OCI-LY1 (cell line): ENCODE data around the gene MED27.

ENCODE experiments used
- H2AFZ ChIP-seq: fragments of 200-600 bp; sonication (generic), shearing (Covaris generic); 2 replicates; pipeline ENCODE4 v1.6.0; 2014; ENCODE audit warnings: antibody characterized with exemption, mild to moderate bottlenecking, low read length
- H3F3A ChIP-seq: fragments of 200-600 bp; sonication (generic), shearing (Covaris generic); 2 replicates; pipeline ENCODE4 v1.6.0; 2014; ENCODE audit warnings: mild to moderate bottlenecking, antibody characterized with exemption, low read length, moderate library complexity; ENCODE audit not compliant: insufficient read depth
- H3K27ac ChIP-seq: fragments of 200-600 bp; sonication (generic); 2 replicates; pipeline ENCODE4 v1.5.1; 2014; ENCODE audit warnings: low read length, mixed run types, mild to moderate bottlenecking, low read depth; ENCODE audit not compliant: poor library complexity, severe bottlenecking
- H3K27me3 ChIP-seq: fragments of 200-600 bp; sonication (generic); 2 replicates; pipeline ENCODE4 v1.6.0; 2014; ENCODE audit warnings: antibody characterized with exemption, mild to moderate bottlenecking, low read length, moderate library complexity; ENCODE audit not compliant: insufficient read depth
- H3K36me3 ChIP-seq: fragments of 200-600 bp; sonication (generic); 2 replicates; pipeline ENCODE4 v1.6.1; 2014; ENCODE audit warnings: mild to moderate bottlenecking, antibody characterized with exemption, low read length, moderate library complexity, mixed read lengths; ENCODE audit not compliant: insufficient read depth
- H3K4me1 ChIP-seq: fragments of 200-600 bp; sonication (generic); 2 replicates; pipeline ENCODE4 v1.5.1; 2014; ENCODE audit warnings: mild to moderate bottlenecking, low read length, moderate library complexity; ENCODE audit not compliant: insufficient read depth, severe bottlenecking
- H3K4me2 ChIP-seq: fragments of 200-600 bp; sonication (generic), shearing (Covaris generic); 2 replicates; pipeline ENCODE4 v1.6.1; 2014; ENCODE audit warnings: low read length
- H3K4me3 ChIP-seq: fragments of 200-600 bp; sonication (generic); 2 replicates; pipeline ENCODE4 v1.5.1; 2014; ENCODE audit warnings: low read length, low read depth, mild to moderate bottlenecking, mixed read lengths; ENCODE audit not compliant: poor library complexity, severe bottlenecking
- H3K79me2 ChIP-seq: fragments of 200-600 bp; shearing (Covaris generic); 2 replicates; pipeline ENCODE4 v1.6.1; 2016; ENCODE audit warnings: mixed run types, low read length, mixed read lengths; ENCODE audit not compliant: insufficient read depth
- H3K9ac ChIP-seq: fragments of 200-600 bp; sonication (generic), shearing (Covaris generic); 2 replicates; pipeline ENCODE4 v1.6.1; 2014; ENCODE audit warnings: mild to moderate bottlenecking, low read length, mixed read lengths
- H3K9me2 ChIP-seq: fragments of 200-600 bp; sonication (generic), shearing (Covaris generic); 2 replicates; pipeline ENCODE4 v1.6.1; 2014; ENCODE audit warnings: low read depth, mild to moderate bottlenecking, low read length, mixed read lengths
- H3K9me3 ChIP-seq: fragments of 200-600 bp; shearing (Covaris generic); 2 replicates; pipeline ENCODE4 v1.6.1; 2014; ENCODE audit warnings: low read length, mixed read lengths
- H4K20me1 ChIP-seq: fragments of 200-600 bp; sonication (generic), shearing (Covaris generic); 2 replicates; pipeline ENCODE4 v1.6.0; 2016; ENCODE audit warnings: mild to moderate bottlenecking, low read length; ENCODE audit not compliant: insufficient read depth
- CTCF ChIP-seq: fragments of 200-600 bp; sonication (generic), shearing (Covaris generic); IDR thresholded peaks from 2 replicates; pipeline ENCODE4 v1.5.1; 2017; ENCODE audit warnings: mild to moderate bottlenecking, antibody characterized with exemption, low read length, moderate library complexity, mixed read lengths
- EZH2 ChIP-seq: fragments of 200-600 bp; sonication (generic), shearing (Covaris generic); IDR thresholded peaks from 2 replicates; pipeline ENCODE4 v1.8.0; 2017; ENCODE audit warnings: borderline replicate concordance, mixed run types, mild to moderate bottlenecking, antibody characterized with exemption, low read length, moderate library complexity, mixed read lengths

The MED27 gene

DNA sequence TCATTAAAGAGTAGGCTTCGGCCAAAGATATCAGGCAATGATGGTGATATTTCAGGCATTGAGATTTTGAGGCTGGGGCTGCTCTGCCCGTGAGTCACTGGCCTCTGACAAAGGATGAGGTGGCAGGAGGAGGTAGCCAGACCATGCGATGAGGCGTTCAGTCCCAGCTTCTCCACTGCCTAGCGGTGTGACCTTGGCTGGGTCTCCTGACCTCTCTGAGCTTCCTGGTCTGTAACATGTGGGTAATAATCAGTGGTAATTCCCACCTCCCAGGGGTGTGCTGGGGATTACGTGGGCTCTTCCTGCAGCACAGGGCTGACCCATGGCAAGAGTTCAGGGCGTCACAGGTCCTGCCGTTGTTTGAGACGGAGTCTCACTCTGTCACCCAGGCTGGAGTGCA lies 266.6 kb downstream of the MED27 start:
- Histone ChIP-seq H3K4me2 (no peak overlapping the region), H3K9me2 (no peaks in the 10 kb centered on the region), H2AFZ (no peak overlapping the region), H3K9ac (no peak overlapping the region), H3K4me3 (no peak overlapping the region), H3K9me3 (no peaks in the 10 kb centered on the region), H3F3A (no peaks in the 10 kb centered on the region), H3K27me3 (0 out of 2 replicates have a peak, but pooled peaks cover 13% of the 10 kb centered on the region), H4K20me1 (no peaks in the 10 kb centered on the region), H3K36me3 (no peaks in the 10 kb centered on the region), H3K4me1 (no peaks in the 10 kb centered on the region), H3K79me2 (no peaks in the 10 kb centered on the region), H3K27ac (no peak overlapping the region)
- TF ChIP-seq EZH2 (no peak), CTCF (no peak)

DNA sequence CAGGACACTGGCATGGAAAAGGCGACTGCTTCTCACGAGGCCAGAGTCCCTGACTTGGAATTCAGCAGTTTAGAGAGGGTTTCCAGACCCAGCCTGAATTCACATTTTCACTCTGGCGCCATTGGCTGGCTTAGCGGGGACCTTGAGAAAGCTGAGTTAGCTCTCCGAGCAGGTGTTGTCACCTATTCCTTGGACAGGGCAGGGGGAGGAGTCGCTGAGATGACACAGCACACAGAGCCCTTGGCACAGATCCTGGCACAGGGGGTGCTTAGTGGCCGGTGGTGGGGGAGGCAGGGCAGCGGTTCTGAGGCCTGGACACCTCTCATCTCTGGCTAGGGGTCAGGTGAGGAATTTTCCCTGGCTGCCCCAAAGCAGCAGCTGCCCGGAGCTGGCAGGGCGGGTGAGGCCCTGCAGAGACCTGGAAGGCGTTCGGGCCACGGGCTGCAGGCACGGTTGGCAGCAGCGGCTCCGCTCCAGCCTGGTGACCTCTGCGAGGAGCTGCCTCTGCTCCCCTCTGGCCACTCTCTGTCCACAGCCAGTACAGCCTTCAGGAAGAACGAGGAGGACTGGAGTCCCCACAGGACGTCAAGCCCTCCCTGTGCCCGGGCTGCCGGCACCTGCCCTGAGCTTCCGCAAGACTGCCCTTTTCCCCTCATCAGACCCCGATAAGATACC lies 267.4 kb downstream of the MED27 start:
- no peaks in the 10 kb centered on the region for H3K79me2 ChIP-seq
- TF ChIP-seq EZH2 (no peak), CTCF (no peak)

DNA sequence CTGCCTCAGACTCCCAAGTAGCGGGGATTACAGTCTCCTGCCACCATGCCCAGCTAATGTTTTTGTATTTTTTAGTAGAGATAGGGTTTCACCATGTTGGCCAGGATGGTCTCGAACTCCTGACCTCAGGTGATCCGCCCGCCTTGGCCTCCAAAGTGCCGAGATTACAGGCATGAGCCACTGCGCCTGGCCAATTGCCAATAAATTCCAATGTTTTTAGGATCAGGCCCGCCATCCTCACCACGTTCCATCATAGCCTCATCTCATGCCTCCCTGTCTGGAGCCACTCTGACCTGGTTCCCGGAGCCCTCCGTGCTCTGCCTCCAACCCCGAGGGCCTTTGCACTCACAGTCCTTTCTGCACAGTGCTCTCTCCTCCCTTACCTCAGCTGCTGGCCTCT lies 268.3 kb downstream of the MED27 start:
- no peak overlapping the region for H3K4me3 ChIP-seq
- no peaks in the 10 kb centered on the region for H3K36me3 ChIP-seq
- H4K20me1 ChIP-seq: no peaks in the 10 kb centered on the region
- no peaks in the 10 kb centered on the region for H3K79me2 ChIP-seq
- no peak for TF ChIP-seq EZH2
- no peak for TF ChIP-seq CTCF
- H3K9me3 ChIP-seq: no peaks in the 10 kb centered on the region
- no peaks in the 10 kb centered on the region for H3K9me2 ChIP-seq
- no peaks in the 10 kb centered on the region for H3K4me1 ChIP-seq
- no peak overlapping the region for H2AFZ ChIP-seq
- no peak overlapping the region for H3K27ac ChIP-seq
- no peak overlapping the region for H3K4me2 ChIP-seq
- no peaks in the 10 kb centered on the region for H3F3A ChIP-seq
- H3K27me3 ChIP-seq: 0 out of 2 replicates have a peak, but pooled peaks cover 14% of the 10 kb centered on the region
- H3K9ac ChIP-seq: no peak overlapping the region

More for the DNA sequence above, 267.4 kb downstream of the MED27 start:
- Histone ChIP-seq H3K9me2 (no peaks in the 10 kb centered on the region), H3K27me3 (0 out of 2 replicates have a peak, but pooled peaks cover 13% of the 10 kb centered on the region), H3K9ac (no peak overlapping the region), H3K4me1 (no peaks in the 10 kb centered on the region), H2AFZ (no peak overlapping the region), H3K27ac (no peak overlapping the region), H3K4me2 (no peak overlapping the region), H3K9me3 (no peaks in the 10 kb centered on the region), H3F3A (no peaks in the 10 kb centered on the region), H4K20me1 (no peaks in the 10 kb centered on the region), H3K4me3 (no peak overlapping the region), H3K36me3 (no peaks in the 10 kb centered on the region)
